HG03457 (cell line): Measurements from ENCODE around the gene ZFAND6.
"Not testable (repeated sequence)": the region's sequence is repeated elsewhere in the genome, so short reads cannot be mapped to it uniquely, and the experiment has no call there.

Experiments used
- ATAC-seq: cut with Tn5 transposase; IDR thresholded peaks from one replicate; pipeline ENCODE4 v1.9.1; 2021; ENCODE audit warnings: moderate number of reproducible peaks; ENCODE audit not compliant: unreplicated experiment

ZFAND6 gene

DNA sequence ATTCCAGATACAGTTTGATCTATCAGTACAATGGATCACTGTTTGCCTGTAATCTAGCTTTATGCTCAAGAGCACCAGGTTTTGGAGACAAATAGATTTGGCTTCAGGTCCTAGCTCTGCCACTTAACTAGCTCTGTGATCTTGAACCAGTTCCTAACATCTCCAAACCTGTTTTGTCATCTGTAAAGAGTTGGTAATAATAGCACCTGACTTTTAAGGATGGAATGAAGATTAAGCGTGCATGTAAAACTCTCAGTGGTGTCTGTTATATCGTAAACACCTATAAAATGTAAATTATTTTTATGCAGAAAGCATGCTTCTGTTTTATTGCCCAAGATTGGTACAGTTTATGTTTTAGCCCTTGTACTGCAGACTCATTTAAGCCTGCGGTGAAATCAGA lies 36.5 kb downstream of the ZFAND6 start:
- ATAC-seq: no peak

DNA sequence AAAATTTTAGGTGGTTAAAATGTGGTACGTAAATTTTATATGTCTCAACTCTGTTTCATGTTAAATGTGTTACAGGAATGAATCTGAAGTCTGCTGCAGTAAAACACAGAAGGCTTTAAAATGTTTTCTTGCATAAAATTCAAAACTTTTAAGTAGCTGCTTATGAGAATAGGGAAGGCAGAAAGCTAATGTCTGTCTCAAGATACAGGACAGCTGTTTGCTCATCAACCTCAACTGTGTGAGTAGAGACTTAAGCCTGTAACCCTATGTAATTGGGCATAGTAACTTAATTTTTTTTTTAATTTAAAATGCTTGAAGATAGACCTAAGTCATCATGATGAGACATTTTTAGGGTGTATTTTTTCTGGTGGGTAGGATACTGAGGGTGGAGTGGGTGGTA lies 38.9 kb downstream of the ZFAND6 start:
- no peak for ATAC-seq

DNA sequence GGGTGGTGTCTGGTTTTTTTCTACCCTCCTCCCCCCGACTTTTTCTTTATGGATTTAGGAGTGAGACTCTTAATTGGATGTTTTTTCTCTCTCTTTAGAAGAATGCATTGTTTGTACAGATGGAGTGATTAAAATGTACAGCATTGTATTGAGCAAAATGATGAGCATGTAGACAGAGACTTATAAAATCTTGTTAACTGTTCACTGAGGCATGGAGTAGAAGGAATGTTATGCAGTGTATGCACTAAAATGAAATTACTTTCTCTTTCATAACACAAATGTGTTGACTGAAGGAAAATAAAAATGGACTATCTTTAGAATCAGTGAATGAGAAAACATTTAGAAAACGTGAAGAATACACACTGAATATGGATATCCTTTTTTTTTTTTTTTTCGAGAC lies 39.8 kb downstream of the ZFAND6 start:
- ATAC-seq: no peak

DNA sequence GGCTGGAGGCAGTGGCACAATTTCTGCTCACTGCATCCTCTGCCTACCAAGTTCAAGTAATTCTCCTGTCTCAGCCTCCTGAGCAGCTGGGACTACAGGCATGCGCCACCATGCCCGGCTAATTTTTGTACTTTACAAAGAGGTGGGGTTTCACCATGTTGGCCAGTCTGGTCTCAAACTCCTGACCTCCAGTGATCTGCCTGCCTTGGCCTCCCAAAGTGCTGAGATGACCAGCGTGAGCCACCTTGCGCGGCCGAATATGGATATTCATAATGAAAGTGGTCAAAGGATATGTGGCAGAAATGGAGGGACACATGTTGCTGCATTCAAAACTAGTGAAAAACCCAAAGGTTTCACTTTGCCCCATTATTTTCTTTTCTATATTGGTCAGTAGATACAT lies 40.2 kb downstream of the ZFAND6 start:
- peak; percentile 76 for ATAC-seq

DNA sequence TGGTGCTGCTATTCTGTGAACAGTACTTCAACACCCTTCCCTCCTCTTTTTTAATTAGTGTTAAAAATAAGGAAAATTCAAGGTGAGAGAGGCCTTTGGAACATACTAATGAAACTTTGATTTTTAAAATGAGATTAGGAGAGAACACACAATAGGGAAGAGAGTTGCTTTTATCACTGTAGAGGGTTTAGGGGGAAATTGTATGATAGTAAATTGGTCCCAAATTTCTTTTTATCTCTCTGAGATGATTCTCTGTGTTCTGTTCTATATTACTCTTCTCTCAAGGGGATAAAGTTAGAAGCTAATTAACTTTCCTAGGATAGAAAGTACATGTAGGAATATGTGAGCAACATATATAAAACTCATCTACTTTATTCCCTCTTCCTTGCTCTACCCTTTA lies 40.8 kb downstream of the ZFAND6 start:
- no peak for ATAC-seq

DNA sequence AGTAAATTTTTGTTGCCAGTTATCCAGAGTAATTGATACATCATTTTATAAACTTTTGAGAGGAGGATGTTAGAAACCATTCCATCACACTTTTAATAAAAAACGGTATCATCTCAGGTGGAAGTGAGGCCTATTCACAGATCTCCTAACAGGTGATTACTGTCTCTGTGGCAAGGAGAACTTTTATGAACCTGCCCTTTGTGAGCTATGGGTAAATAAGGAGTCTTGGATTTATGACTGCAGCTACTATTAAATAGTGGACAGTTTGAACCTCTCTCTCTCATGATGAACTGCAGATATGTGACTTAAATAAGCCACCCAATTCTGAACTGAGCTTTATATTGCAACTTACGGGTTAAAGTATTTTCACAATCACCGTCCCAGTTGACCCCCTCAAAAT lies 45.7 kb downstream of the ZFAND6 start:
- no peak for ATAC-seq

DNA sequence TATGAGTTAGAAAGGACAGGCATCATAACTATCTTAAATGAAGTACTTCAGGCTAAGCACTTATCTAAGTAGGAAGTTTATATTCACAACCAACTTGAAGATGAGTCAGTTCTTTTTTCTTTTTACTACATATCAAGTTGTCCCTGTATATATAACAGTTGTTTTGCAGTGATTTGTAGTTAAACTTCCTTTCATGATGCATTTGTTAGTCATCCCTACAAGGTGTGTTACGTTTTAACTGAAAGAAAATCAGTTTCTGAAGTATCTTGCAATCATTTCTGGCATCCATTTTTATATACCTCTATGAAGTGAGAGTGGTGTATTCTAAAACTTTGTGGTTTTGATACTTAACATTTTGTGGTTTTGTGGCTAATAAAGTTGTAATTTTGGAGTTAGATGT lies 46.1 kb downstream of the ZFAND6 start:
- no peak for ATAC-seq

DNA sequence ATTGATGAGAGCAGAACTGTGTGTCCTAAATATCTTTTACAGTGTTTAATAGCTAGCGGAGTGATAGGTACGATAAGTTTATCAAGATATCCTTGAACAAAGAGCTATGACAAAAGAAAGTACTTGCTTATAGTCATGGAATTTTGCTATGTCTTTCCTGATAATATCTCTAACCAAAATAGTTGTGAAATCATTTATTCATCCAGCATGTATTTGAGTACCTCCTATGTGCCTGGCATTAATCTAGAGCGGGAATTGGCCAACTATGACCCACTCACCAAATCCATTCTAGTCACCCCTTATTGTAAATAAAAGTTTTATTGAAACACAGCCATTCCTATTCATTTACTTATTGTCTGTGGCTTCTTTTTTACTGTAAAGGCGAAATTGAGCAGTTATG lies 46.6 kb downstream of the ZFAND6 start:
- ATAC-seq: no peak

DNA sequence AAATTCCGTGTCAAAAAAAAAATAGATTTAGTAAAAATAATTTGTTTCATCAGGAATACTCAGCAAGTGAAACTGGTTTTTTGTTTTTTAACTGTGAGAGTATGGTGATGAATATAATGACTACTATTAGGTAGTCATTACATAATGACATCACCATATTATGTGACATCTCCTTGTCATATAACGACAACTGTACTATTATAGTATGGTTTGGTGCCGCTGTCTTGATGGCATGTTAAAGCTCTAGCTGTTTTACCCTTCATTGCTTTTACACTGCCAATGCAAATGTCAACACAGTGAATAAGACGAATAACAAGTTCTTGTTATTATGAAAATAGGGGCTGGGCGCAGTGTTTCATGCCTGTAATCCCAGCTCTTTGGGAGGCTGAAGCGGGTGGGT lies 47.7 kb downstream of the ZFAND6 start:
- ATAC-seq: no peak

DNA sequence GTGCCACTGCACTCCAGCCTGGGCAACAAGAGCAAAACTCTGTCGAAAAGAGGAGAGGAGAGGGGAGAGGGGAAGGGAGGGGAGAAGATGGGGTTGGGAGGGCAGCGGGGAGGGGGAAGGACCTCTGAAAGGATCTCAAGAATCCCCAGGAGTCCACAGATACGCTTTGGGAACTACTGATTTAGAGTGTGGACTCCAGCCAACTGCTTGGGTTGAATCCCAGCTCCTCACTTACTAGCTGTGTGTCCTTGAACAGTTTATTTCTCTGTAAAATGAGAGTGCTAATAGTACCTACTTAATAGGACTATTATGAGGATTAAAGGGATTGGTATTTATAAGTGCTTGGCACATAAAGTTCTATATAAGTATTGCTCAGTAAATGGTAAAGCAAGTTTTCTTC lies 48.3 kb downstream of the ZFAND6 start:
- ATAC-seq: no peak

DNA sequence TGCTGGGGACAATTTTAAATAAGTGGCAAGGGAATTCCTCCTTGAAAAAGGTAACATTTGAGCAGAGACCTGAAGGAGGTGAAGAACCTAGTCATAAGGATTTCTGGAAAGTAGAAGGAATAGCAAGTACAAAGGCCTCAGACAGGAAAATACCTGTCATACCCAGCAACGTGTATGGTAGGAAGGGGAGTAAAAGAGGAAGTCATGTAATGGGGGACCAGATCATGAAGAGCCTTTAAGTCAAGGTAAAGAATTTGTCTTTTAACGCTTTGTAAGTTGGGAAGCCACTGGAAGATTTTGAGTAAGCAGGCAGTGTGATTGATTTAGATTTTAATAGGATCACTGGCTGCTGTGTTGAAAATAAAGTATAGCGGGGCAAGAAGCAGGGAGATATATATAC lies 49.9 kb downstream of the ZFAND6 start:
- ATAC-seq: no peak

DNA sequence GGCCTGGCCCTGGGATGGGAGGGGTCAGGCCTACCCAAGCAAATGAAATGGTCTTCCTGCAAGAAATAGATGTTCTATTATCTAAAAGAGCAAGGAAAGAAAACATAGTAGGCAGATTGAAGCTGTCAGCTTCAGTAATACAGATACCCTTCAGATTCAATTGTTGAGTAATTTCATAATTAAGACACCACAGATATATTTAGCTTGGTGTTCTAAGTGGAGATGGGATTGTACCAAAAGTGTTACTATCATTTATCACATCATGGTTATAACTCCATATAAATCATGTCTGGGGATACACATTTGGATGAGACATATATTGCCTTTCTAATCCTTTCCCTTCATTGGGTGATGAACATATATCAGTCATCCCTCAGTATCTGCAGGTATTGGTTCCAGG lies 51.4 kb downstream of the ZFAND6 start:
- ATAC-seq: no peak

DNA sequence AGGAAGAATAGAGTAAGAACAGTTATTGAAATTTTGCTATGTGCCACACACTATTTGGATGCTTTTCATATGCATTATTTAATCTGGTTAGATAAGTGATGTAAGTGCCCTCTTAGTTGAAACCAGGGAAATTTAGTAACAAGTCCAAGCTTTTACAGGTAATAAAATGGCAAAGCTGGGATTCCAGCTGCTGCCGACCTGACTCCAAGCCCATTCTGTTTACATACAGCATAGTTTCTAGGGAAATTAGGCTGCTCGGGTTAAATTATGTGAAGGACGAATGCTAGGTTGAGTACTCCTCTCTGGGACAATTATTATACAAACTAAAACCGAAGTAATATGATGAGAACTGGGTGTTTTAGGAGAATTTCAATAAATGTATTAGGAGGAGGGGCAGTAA lies 54.6 kb downstream of the ZFAND6 start:
- ATAC-seq: no peak

DNA sequence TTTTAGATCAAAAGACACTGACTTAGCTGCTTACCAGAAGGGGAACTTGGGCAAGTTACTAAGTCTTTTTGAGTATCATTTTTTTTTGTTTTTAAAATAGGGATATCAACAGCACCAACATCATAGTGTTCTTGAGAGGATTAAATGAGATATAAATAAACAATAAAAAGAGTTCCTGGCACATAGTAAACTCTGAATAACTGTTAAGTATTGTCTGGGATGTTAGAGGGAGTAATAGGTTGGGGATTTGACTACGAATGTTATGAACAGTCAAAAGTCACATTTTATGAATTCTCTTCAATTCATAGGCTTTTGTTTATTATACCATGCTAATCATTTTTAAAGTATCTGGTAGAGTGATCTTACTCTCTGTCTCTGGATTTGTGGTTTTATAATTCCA lies 55.5 kb downstream of the ZFAND6 start:
- ATAC-seq: no peak

DNA sequence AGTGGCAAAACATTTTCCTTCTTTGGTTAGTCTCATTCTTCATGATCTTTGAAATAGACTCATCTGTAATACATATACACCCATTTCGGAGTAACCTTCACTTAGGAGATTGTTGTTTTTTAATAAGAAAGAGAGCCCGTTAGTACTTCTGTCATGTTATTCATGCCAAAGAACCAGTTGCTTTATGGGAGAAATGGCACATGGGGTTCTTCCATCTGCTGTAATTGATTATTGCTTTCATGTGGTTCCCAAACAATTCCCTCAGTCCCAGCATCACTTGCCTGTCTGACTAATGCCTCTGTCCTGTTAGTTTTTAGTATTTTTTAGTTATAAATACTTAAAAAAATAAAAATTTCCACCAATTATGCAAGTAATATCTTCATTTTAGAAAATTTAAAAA lies 59.5 kb downstream of the ZFAND6 start:
- no peak for ATAC-seq

DNA sequence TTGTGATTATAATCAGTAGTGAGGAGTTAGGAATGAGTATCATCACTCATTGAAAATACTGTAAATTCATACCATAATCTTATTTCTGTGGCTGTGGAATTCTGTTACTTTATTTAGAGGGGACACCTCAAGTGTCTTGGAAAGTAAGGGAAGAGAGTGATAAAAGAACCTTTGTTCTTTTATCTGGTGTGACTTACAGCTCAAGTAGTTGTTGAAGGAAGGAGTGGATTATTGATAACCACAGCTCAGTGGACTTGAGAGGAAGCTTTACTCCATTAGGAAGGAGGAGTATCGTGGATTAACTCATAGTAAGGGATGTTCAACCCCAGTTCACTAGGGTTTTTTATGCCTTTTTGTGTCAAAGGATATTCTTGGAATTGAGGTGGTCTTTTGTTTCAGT lies 61.2 kb downstream of the ZFAND6 start:
- ATAC-seq: no peak

DNA sequence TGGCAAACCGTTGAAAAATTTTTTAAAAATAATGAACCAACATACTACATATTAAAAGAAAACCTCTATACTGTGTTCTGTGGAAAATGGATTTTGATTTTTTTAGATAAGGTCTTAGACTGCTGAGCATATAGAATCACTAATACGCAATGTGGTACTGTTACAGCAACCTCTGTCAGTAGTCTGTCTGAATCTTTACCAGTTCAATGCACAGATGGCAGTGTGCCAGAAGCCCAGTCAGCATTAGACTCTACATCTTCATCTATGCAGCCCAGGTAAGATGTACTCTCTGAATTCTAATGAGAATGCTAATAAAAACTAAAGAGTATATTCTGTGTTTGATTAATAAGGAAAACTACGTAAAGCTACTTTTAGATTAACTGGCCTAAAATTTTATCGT lies 62.1 kb downstream of the ZFAND6 start:
- no peak for ATAC-seq

DNA sequence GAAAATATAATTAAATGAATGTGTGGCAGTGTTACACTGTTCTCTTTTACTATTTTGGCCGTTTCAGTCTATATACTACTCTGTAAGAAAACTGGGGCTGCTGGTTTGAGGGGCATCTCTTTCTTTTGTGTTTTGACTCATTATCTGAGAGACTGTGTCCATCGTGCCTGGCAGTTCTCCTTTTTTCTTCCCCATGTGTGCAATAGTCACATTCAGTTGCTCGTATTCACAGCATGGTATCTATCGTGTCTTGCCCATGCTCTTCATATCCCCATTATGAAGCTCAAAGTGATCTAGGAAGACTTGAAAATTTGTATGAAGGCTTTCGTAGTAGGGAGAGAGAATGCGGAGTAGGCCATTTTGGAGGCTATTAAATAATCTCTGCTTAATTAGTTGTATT lies 63.6 kb downstream of the ZFAND6 start:
- no peak for ATAC-seq

DNA sequence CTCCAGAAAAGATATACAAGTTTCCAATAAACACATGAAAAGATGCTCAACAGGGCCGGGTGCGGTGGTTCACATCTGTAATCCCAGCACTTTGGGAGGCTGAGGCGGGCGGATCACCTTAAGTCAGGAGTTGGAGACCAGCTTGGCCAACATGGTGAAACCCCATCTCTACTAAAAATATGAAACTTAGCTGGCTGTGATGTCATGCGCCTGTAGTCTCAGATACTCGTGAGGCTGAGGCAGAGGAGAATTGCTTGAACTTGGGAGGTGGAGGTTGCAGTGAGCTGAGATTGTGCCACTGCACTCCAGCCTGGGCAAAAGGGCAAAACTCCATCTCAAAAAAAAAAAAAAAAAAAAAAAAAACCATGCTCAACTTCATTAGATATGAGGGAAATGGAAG lies 67.8 kb downstream of the ZFAND6 start:
- ATAC-seq: not testable (repeated sequence)

DNA sequence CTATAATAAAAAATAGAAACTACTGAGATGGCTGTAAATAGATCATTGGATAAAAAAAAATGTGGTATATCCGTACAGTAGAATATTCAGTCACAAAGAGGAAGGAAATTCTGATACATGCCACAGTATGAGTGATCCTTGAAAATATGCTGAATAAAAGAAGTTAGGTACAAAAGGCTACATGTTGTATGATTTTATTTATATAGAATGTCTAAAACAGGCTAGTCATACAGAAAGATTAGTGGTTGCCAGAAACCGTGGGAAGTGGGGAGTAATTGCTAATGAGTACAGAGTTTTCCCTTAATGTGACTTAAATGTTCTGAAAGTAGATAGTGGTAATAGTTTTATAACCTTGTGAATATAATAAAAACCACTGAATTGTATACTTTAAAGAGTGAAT lies 68.4 kb downstream of the ZFAND6 start:
- ATAC-seq: no peak

DNA sequence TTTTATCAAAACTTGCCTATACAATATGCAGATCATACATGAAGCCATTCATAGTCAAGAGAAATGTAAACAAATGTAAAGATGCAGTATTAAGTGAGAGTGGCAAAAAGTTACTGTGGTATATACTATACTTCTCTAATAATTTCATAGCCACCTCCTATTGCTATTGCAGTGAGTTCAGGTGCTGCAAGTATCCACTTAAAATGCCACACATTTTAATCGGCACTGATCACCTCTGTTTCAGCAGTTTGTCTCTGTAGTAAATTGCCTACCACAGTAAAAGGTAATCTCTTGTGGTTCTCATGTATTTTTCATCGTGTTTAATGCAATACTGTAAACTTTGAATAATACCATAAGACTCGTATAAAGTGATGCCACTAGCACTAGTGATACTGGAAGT lies 72.9 kb downstream of the ZFAND6 start:
- no peak for ATAC-seq

DNA sequence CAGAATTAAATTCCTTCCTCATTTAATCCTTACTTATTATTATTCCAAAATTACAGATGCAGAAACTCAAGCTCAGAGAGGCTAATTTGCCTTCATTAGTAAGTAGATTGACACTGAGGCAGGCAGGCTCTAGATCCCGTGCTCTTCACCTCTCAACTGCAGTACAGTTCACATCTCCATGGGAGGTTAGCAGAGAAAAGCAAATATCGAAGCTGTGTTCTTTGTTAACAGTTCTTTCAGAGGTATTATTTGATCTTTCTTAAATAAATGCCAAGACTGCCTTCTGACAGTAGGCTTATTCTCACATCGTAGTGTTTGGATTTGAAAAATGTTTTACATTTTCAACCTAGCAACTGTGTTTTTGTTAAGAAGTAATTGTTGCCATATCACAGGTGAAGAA lies 77.4 kb downstream of the ZFAND6 start:
- no peak for ATAC-seq

DNA sequence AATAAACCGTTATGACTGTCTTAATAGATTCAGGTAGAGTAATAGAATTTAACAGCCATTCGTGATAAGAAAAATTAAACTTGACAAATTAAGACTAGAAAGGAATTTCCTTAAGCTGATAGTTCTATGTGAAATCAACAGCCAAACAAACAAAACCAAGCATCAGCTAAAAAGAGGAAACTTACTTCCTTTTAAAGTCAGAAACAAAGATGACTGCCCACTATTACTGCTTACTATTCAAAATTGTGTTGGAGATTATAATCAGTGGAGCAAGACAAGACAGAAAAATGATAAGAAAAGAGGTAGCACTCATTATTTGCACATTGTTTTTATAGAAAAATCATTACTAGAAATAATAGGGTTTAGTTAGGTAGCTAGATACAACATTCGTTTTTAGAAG lies 79.5 kb downstream of the ZFAND6 start:
- no peak for ATAC-seq

DNA sequence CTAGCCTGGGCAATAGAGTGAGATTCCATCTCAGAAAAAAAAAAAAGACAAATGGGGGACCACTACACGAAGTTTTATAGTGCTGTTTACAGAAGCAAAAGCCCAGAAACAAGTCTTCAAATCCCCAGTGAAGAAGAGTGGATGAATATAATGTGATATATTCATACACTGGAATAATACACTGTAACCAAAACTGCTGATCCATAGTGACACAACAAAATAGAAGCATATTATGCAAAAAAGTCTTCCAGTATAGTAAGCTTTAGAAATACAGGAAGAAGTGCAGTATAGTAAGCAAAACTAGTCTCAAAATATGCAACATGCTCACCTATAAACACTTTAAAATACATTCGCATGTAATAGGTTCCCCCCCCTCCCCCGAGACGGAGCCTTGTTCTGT lies 81.4 kb downstream of the ZFAND6 start:
- no peak for ATAC-seq
